GM12872 (cell line): ENCODE data around the gene ELAVL1.

Experiments
- CTCF ChIP-seq: IDR thresholded peaks from 3 replicates; pipeline ENCODE4 v1.5.1; 2011; ENCODE audit warnings: low read depth, mild to moderate bottlenecking, low read length, moderate library complexity; ENCODE audit not compliant: insufficient read depth

The ELAVL1 gene

GRCh38 chr19:8030960-8031359, 25.5 kb upstream of the ELAVL1 start:
- TF ChIP-seq CTCF = no peak

- TF ChIP-seq CTCF = no peak
Measured at GRCh38 chr19:8028951-8029491, 23.6 kb upstream of the ELAVL1 start.

- no peak for TF ChIP-seq CTCF
Measured at GRCh38 chr19:8025316-8025715, 19.9 kb upstream of the ELAVL1 start.

- TF ChIP-seq CTCF = no peak
Measured at GRCh38 chr19:8023371-8023770, 17.9 kb upstream of the ELAVL1 start.

- TF ChIP-seq CTCF = no peak
Measured at GRCh38 chr19:8022275-8022674, 16.8 kb upstream of the ELAVL1 start.

- no peak for TF ChIP-seq CTCF
Measured at GRCh38 chr19:8021374-8021773, 15.9 kb upstream of the ELAVL1 start.

GRCh38 chr19:8020681-8021080, 15.2 kb upstream of the ELAVL1 start:
- TF ChIP-seq CTCF = no peak
